H1 (cell line): ENCODE data around the gene LY6G5C. TPM values are rescaled to one million over a fixed set of nuclear protein-coding genes. Genes with fewer than 3 reads are reported as not detected.

ENCODE experiments used
- CTCF ChIA-PET: fragments of 300-600 bp; sonication (Branson Sonifier 250); formaldehyde crosslinking; loops from one replicate; lab custom pipeline; 2021; ENCODE audit not compliant: partially characterized antibody; lab: Charles Lee
- POLR2A ChIA-PET: fragments of 300-600 bp; sonication (Branson Sonifier 250); formaldehyde crosslinking; loops from one replicate; lab custom pipeline; 2021; ENCODE audit warnings: inconsistent platforms; ENCODE audit not compliant: partially characterized antibody; lab: Charles Lee
- DNase-seq, 2 experiments: peaks; one replicate each; pipeline versions ENCODE4 v3.0.0 to v3.0.0-alpha.2; 2010 to 2022; ENCODE audit warnings: low spot score in 2 of 2, low read depth in 1 of 2, mixed read lengths in 1 of 2
- FAIRE-seq: peaks from 2 replicates; lab custom pipeline; 2011; peaks lifted over from hg19 to GRCh38; lab: Jason Lieb, UNC
- H2AFZ ChIP-seq: 2 replicates; pipeline ENCODE4 v1.8.1; 2012; ENCODE audit warnings: low read length, inconsistent platforms
- H2AK5ac ChIP-seq: 2 replicates; pipeline ENCODE4 v1.6.1; 2013; ENCODE audit warnings: low read depth, low read length
- H2BK120ac ChIP-seq: replicated peaks from 2 replicates; pipeline ENCODE3; 2013; ENCODE audit warnings: low read depth, low read length, inconsistent platforms
- H2BK12ac ChIP-seq: 2 replicates; pipeline ENCODE4 v1.6.1; 2013; ENCODE audit warnings: low read depth, low read length
- H2BK15ac ChIP-seq: 2 replicates; pipeline ENCODE4 v1.6.1; 2013; ENCODE audit warnings: low read length
- H2BK20ac ChIP-seq: 2 replicates; pipeline ENCODE4 v1.6.1; 2013; ENCODE audit warnings: low read length
- H2BK5ac ChIP-seq: 2 replicates; pipeline ENCODE4 v1.6.1; 2013; ENCODE audit warnings: low read depth, low read length
- H3K14ac ChIP-seq: 2 replicates; pipeline ENCODE4 v1.6.1; 2013; ENCODE audit warnings: inconsistent platforms; ENCODE audit not compliant: insufficient read length
- H3K18ac ChIP-seq: 2 replicates; pipeline ENCODE4 v1.6.1; 2013; ENCODE audit warnings: low read length; ENCODE audit errors: extremely low read depth
- H3K23ac ChIP-seq: 2 replicates; pipeline ENCODE4 v1.6.1; 2013; ENCODE audit warnings: inconsistent platforms; ENCODE audit not compliant: insufficient read length
- H3K23me2 ChIP-seq: 2 replicates; pipeline ENCODE4 v1.6.1; 2013; ENCODE audit warnings: low read depth, low read length
- H3K27ac ChIP-seq: 2 replicates; pipeline ENCODE4 v1.6.1; 2011; ENCODE audit warnings: low read depth, low read length, inconsistent platforms
- H3K27me3 ChIP-seq, 4 experiments: replicated peaks in 1 of 4; 1 replicate in 1 of 4; 2 replicates in 3 of 4; pipeline versions ENCODE4 v1.6.1 to v1.8.1; 2011 to 2013; ENCODE audit warnings: low read length in 3 of 4, mild to moderate bottlenecking in 3 of 4, inconsistent platforms in 2 of 4, mixed read lengths in 2 of 4, moderate library complexity in 1 of 4; ENCODE audit not compliant: control insufficient read depth in 3 of 4, insufficient read depth in 3 of 4; ENCODE audit errors: extremely low read depth in 1 of 4
- H3K36me3 ChIP-seq, 4 experiments: 2 replicates each; pipeline versions ENCODE4 v1.6.1 to v1.8.1; 2011 to 2013; ENCODE audit warnings: mild to moderate bottlenecking in 4 of 4, low read length in 3 of 4, moderate library complexity in 2 of 4, control low read depth in 1 of 4, inconsistent platforms in 1 of 4; ENCODE audit not compliant: insufficient read depth in 4 of 4, control insufficient read depth in 2 of 4
- H3K4ac ChIP-seq: replicated peaks from 2 replicates; pipeline ENCODE3; 2013; ENCODE audit warnings: low read length, low read depth, mixed read lengths, inconsistent platforms; ENCODE audit not compliant: insufficient read length
- H3K4me1 ChIP-seq, 4 experiments: replicated peaks in 1 of 4; 1 replicate in 1 of 4; 2 replicates in 3 of 4; pipeline versions ENCODE4 v1.6.1 to v1.8.1; 2011 to 2013; ENCODE audit warnings: low read length in 3 of 4, inconsistent platforms in 2 of 4, mixed read lengths in 1 of 4; ENCODE audit not compliant: insufficient read depth in 4 of 4, control insufficient read depth in 3 of 4
- H3K4me2 ChIP-seq, 2 experiments: 2 replicates each; pipeline versions ENCODE4 v1.6.1 to v1.8.1; 2011 to 2013; ENCODE audit warnings: low read depth in 2 of 2, low read length in 2 of 2, control low read depth in 1 of 2, inconsistent platforms in 1 of 2, mild to moderate bottlenecking in 1 of 2; ENCODE audit not compliant: insufficient read depth in 1 of 2
- H3K4me3 ChIP-seq, 4 experiments: fragments of 200-600, 300-600 bp in 1 of 4; sonication (generic), shearing (Covaris generic), sonication (Bioruptor Twin) in 1 of 4; 2 replicates each; pipeline versions ENCODE4 v1.5.1 to v1.8.1; 2011 to 2016; ENCODE audit warnings: low read length in 4 of 4, low read depth in 3 of 4, control low read depth in 2 of 4, inconsistent platforms in 2 of 4, mild to moderate bottlenecking in 2 of 4, mixed read lengths in 1 of 4, moderate library complexity in 1 of 4; ENCODE audit not compliant: insufficient read depth in 2 of 4; ENCODE audit errors: extremely low read depth in 1 of 4
- H3K56ac ChIP-seq: replicated peaks from 2 replicates; pipeline ENCODE3; 2013; ENCODE audit warnings: low read depth, mild to moderate bottlenecking, mixed read lengths, low read length, inconsistent platforms; ENCODE audit not compliant: insufficient read length
- H3K79me1 ChIP-seq: 2 replicates; pipeline ENCODE4 v1.6.1; 2013; ENCODE audit warnings: low read depth, low read length, control low read depth
- H3K79me2 ChIP-seq, 2 experiments: 2 replicates each; pipeline versions ENCODE4 v1.6.1 to v1.8.1; 2012 to 2013; ENCODE audit warnings: low read length in 2 of 2, mild to moderate bottlenecking in 2 of 2, inconsistent platforms in 1 of 2; ENCODE audit not compliant: insufficient read depth in 2 of 2, control insufficient read depth in 1 of 2
- H3K9ac ChIP-seq, 4 experiments: replicated peaks in 1 of 4; 1 replicate in 1 of 4; 2 replicates in 3 of 4; pipeline versions ENCODE4 v1.6.1 to v1.8.1; 2011 to 2013; ENCODE audit warnings: low read depth in 3 of 4, low read length in 3 of 4, control low read depth in 2 of 4, mild to moderate bottlenecking in 2 of 4, moderate library complexity in 2 of 4, inconsistent platforms in 1 of 4; ENCODE audit errors: extremely low read depth in 1 of 4
- H3K9me3 ChIP-seq, 2 experiments: 2 replicates each; pipeline versions ENCODE4 v1.6.1 to v1.8.1; 2012 to 2013; ENCODE audit warnings: mild to moderate bottlenecking in 2 of 2, moderate library complexity in 2 of 2, control low read depth in 1 of 2, inconsistent platforms in 1 of 2, low read depth in 1 of 2, low read length in 1 of 2, mixed read lengths in 1 of 2; ENCODE audit not compliant: insufficient read depth in 2 of 2
- H4K20me1 ChIP-seq, 2 experiments: replicated peaks in 1 of 2; 2 replicates each; pipeline versions ENCODE3 to v1.8.1; 2011 to 2013; ENCODE audit warnings: inconsistent platforms in 2 of 2, low read length in 2 of 2, mild to moderate bottlenecking in 1 of 2; ENCODE audit not compliant: insufficient read depth in 2 of 2, control insufficient read depth in 1 of 2
- H4K5ac ChIP-seq: 2 replicates; pipeline ENCODE4 v1.6.1; 2013; ENCODE audit warnings: low read length, low read depth, mixed read lengths, inconsistent platforms; ENCODE audit not compliant: insufficient read length
- H4K8ac ChIP-seq: 2 replicates; pipeline ENCODE4 v1.8.0; 2013; ENCODE audit warnings: mild to moderate bottlenecking, moderate library complexity, low read length, inconsistent platforms; ENCODE audit not compliant: insufficient read depth; ENCODE audit errors: extremely low read depth
- H4K91ac ChIP-seq: replicated peaks from 2 replicates; pipeline ENCODE3; 2013; ENCODE audit warnings: low read length, mixed read lengths, inconsistent platforms; ENCODE audit not compliant: insufficient read length
- CBX5 ChIP-seq: fragments of 300-800, 300-1000 bp; sonication (generic); IDR thresholded peaks from 2 replicates; pipeline ENCODE4 v1.7.1; 2016; ENCODE audit warnings: antibody characterized with exemption, low read length, low read depth
- CTBP2 ChIP-seq: IDR thresholded peaks from 2 replicates; pipeline ENCODE4 v1.7.0; 2011; ENCODE audit warnings: borderline replicate concordance, mild to moderate bottlenecking, moderate library complexity, mixed read lengths, low read length; ENCODE audit not compliant: insufficient read depth, insufficient read length
- GABPA ChIP-seq: IDR thresholded peaks from 2 replicates; pipeline ENCODE4 v1.6.1; 2011; ENCODE audit warnings: mild to moderate bottlenecking, low read length, moderate library complexity, borderline replicate concordance; ENCODE audit not compliant: insufficient read depth
- HDAC6 ChIP-seq: IDR thresholded peaks from one replicate; pipeline ENCODE4 v1.7.1; 2012; ENCODE audit warnings: low read depth, mild to moderate bottlenecking, inconsistent platforms, low read length, moderate library complexity
- JUND ChIP-seq: IDR thresholded peaks from 2 replicates; pipeline ENCODE4 v1.6.1; 2011; ENCODE audit warnings: mild to moderate bottlenecking, improper control_type of control experiment, low read length
- KDM1A ChIP-seq: fragments of 200-600, 300-600 bp; sonication (generic); IDR thresholded peaks from 2 replicates; pipeline ENCODE4 v1.7.1; 2016; ENCODE audit warnings: mild to moderate bottlenecking, low read length, borderline replicate concordance
- MAX ChIP-seq: IDR thresholded peaks from 2 replicates; pipeline ENCODE4 v1.6.1; 2012; ENCODE audit warnings: inconsistent platforms
- TBP ChIP-seq: IDR thresholded peaks from 2 replicates; pipeline ENCODE4 v1.6.1; 2011; ENCODE audit warnings: low read depth, low read length, improper control_type of control experiment
- TEAD4 ChIP-seq: IDR thresholded peaks from 2 replicates; pipeline ENCODE4 v1.6.1; 2012; ENCODE audit warnings: low read depth, low read length, inconsistent platforms, mixed read lengths
- USF2 ChIP-seq: IDR thresholded peaks from 2 replicates; pipeline ENCODE4 v1.6.1; 2011; ENCODE audit warnings: low read length, improper control_type of control experiment
- WGBS, 2 experiments: shearing (Covaris generic) in 1 of 2; methylation state at CpG; one replicate each; pipeline versions ENCODE4 v1.1.6 to v1.1.7; 2013 to 2015; ENCODE audit warnings: low lambda C conversion rate in 2 of 2, mixed read lengths in 2 of 2, inconsistent platforms in 1 of 2, low coverage in 1 of 2, missing lambda C conversion rate in 1 of 2; ENCODE audit not compliant: insufficient replicate concordance in 2 of 2, insufficient coverage in 1 of 2, insufficient read length in 1 of 2; ENCODE audit errors: extremely low coverage in 1 of 2, missing lambda C conversion rate in 1 of 2; 5-methylcytosine and 5-hydroxymethylcytosine counted together
- polyA plus RNA-seq, 7 experiments: library from polyadenylated mRNA; depleted of rRNA in 3 of 7; stranded (reverse) in 5 of 7; unstranded in 2 of 7; fragments of >200 nt in 5 of 7; fragments of 200-250 nt in 2 of 7; gene quantifications; 1 replicate in 5 of 7; 2 replicates in 1 of 7; 4 replicates in 1 of 7; pipeline versions ENCODE4 v1.2.1 to v1.2.3, GENCODE V29; 2011 to 2013; ENCODE audit warnings: missing spikeins in 2 of 7, mixed read lengths in 2 of 7
- total RNA-seq: library from RNA; stranded (reverse); fragmentation: NEBNext Ultra II Directional; extraction: Animal tissue kit (Norgen Biotek cat#: 25700); gene quantifications from 2 replicates; pipeline ENCODE4 v1.2.1, GENCODE V29; 2021

Gene LY6G5C
- total and polyA plus RNA-seq, 2 of the 8 experiments (the other 6 are each of a cell fraction or from before 2014, with no cell fraction given) = 1.1 to 1.8 TPM

GRCh38 chr6:31658158-31658688, 22.6 kb downstream of the LY6G5C start:
- CTCF ChIA-PET = interaction anchor here (1.0 to 3.2 kb wide), 3 partner anchors 108 to 115 kb away, joined by 6 to 9 read pairs (median 7); no protein-coding TSS in a partner anchor
- TF ChIP-seq KDM1A = no peak
- TF ChIP-seq USF2 = no peak
- TF ChIP-seq TBP = no peak
- no peak for TF ChIP-seq HDAC6
- no peak for TF ChIP-seq TEAD4
- no peak for TF ChIP-seq CBX5
- no peak for TF ChIP-seq MAX
- TF ChIP-seq CTBP2 = no peak
- TF ChIP-seq JUND = no peak
- no peak for TF ChIP-seq GABPA

More at GRCh38 chr6:31658158-31658688, 22.6 kb downstream of the LY6G5C start:
- H3K27me3 ChIP-seq = no peaks in the 10 kb centered on the region
- no peak overlapping the region for H4K91ac ChIP-seq
- peaks cover 0 to 26% of the 10 kb centered on the region in 2 experiments; a peak in 2 of 4 replicates for H3K79me2 ChIP-seq
- H2BK5ac ChIP-seq = no peak overlapping the region
- H3K4ac ChIP-seq = no peak overlapping the region
- peaks cover 0 to 7% (median 2%) of the 10 kb centered on the region in 4 experiments; a peak in 3 of 7 replicates for H3K4me1 ChIP-seq
- no peak overlapping the region for H2BK15ac ChIP-seq
- no peak overlapping the region for H2AFZ ChIP-seq
- no peak for DNase-seq
- POLR2A ChIA-PET = interaction anchor here (1.5 to 25.5 kb wide), 5 partner anchors 6 to 116 kb away, joined by 6 to 883 read pairs (median 52); partner anchors contain the start of genes AIF1, ATP6V1G2, C6orf47 and CSNK2B
- no peak overlapping the region for H3K9ac ChIP-seq
- H2BK20ac ChIP-seq = no peak overlapping the region
- 67% methylated on average over 4 of the region's 4 CpGs; no CpG with 5 or more reads in 1 of the 2 experiments for WGBS, 2 experiments
- peaks cover 4% of the 10 kb centered on the region; the same call in 1 of the 2 replicates for H3K23me2 ChIP-seq
- H3K56ac ChIP-seq = no peak overlapping the region
- H3K14ac ChIP-seq = no peak overlapping the region
- H3K27ac ChIP-seq = no peak overlapping the region
- H2BK120ac ChIP-seq = no peak overlapping the region
- H3K36me3 ChIP-seq = peaks cover 4 to 13% (median 9%) of the 10 kb centered on the region in 4 experiments; a peak in 6 of 8 replicates
- peaks cover 0 to 3% of the 10 kb centered on the region in 2 experiments for H4K20me1 ChIP-seq
- H3K4me2 ChIP-seq = no peak overlapping the region; a peak in 1 of 4 replicates
- H3K9me3 ChIP-seq = no peaks in the 10 kb centered on the region
- FAIRE-seq = no peak
- no peak overlapping the region for H2AK5ac ChIP-seq
- H3K18ac ChIP-seq = no peak overlapping the region
- H4K8ac ChIP-seq = no peak overlapping the region
- H3K23ac ChIP-seq = no peak overlapping the region
- peaks cover 9% of the 10 kb centered on the region for H3K79me1 ChIP-seq
- H2BK12ac ChIP-seq = no peak overlapping the region
- H3K4me3 ChIP-seq = no peak overlapping the region
- no peak overlapping the region for H4K5ac ChIP-seq
